Posterior cingulate gyrus (tissue), 11 donors: ENCODE results near the gene SMR3A.

Experiments
- DNase-seq, 10 donors: peaks; one replicate each; pipeline versions ENCODE4 v3.0.0 to v3.0.0-alpha.2; 2020 to 2021; ENCODE audit warnings: mixed read lengths in 3 of 10
- intact Hi-C: fragments of 100-400 bp; cut with DNase I; formaldehyde crosslinking; loops from one replicate; pipeline ENCODE4 v1.15.1; 2023

Gene SMR3A

DNA sequence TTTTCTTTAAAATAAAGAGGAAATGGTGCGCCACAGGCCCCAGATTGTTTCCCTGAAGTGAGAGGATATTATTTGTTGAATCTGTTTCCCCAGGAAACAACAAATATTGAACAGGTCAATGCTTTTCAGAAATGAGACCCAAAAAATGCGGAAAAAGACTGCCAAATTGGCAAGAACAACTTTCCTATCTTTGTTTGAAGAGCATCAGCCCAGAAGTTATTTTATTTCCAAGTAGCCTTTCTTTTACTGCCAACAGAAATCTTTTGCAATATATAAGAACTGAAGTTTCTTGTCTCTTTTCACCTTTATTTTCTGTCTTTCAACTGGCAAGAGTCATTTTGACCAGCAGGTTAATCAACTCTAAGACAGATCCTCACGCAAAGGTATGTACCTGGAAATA is at the start of gene SMR3A:
TSS of gene SMR3A (plus strand) at position 301 of the 400 bp plus-strand sequence. CDS start 1,356 bp downstream, outside the sequence.
- intact Hi-C loops, result no loop called here
- no peak for DNase-seq

DNA sequence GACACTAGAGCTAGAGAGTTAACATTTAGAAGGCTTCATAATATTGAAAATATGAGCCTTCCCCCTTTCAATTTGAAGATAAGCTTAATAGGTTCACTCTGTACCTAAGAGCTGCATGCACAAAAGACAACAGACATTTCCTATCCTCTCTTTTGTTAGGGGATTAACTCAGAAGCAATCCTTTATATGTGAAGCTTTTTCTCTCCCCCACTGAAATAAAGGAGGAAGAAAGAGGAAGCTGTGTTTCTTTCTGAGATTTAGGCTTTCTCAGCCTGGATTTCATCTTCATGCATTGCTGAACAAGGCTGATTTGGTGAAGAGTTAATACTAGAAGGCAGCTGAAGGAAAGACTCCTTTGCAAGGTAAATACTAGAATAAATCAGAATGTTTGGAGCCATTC is 46.8 kb upstream of the SMR3A start:
- intact Hi-C loops, result no loop called here
- DNase-seq, result no peak

DNA sequence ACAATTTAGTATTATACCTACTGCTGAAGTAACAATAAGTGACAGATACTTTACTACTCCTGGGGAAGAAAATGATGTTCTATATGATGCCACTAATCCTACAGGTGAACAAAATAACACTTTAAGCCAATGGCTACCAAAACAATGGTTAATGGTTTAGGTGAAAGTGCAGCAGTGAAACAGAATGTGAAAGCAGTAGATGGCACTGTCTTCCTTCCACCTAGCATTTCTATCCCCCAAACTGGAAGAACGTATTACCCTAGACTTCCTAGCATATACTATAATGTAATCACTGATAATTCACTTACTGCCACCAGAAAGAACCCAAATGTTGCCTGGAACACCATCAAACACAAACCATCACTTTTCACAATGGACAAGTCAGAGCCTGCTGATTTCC is 44.6 kb upstream of the SMR3A start:
- DNase-seq, result no peak
- intact Hi-C loops, result no loop called here

GRCh38 chr4:70326052-70326451 is 34.5 kb upstream of the SMR3A start:
- intact Hi-C loops, result no loop called here
- no peak for DNase-seq

GRCh38 chr4:70334681-70335080 is 25.9 kb upstream of the SMR3A start, which contains the start of gene CABS1:
TSS of gene CABS1 (plus strand) at chr4:70334981. CDS start at chr4:70335040, 59 bp downstream.
- intact Hi-C loops, result no loop called here
- DNase-seq, result no peak

- DNase-seq, result no peak
- intact Hi-C loops, result no loop called here
Measured at GRCh38 chr4:70336043-70336442, 24.5 kb upstream of the SMR3A start.

DNA sequence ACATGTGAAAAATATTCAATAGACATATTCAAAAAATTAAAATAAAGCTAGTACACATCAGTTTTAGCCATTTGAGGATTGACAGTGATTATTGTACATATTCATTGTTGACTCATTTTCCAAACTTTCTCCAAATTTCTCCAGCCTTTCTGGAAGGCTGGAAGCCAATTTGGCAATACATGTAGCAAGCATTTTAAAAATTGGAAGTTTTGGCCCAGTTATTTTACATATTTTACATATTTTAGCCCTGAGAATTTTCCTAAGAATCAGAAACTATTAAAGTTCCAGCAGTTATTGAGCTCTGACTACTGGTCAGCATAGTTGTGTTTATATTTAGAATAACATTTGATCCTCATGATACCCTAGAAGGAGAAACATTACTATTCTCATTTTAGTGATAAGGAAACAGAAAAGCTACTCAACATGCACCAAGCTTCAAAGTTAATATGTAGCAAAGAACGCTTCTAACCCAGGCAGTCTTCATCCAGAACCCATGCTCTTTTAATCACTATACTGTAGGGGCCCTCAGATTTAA is 22.6 kb upstream of the SMR3A start:
- DNase-seq, result no peak
- intact Hi-C loops, result no loop called here

DNA sequence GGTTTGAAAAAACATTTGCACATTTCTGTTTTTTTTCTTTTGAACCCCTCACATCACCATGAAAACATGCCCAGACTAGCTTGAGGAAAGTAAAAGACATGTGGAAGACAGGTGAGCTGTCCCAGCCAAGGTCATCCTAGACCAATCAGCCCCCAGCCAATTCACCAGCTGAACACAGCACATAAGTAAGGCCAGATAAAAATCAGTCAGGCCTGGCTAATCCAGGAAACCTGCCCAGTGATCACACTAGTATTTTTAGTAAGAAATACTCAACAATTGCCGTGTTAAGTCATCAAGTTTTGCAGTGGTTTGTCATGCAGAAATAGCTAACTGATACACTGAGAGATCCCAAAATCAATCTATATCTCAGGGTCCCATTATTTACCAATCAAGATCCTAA is 4.4 kb upstream of the SMR3A start:
- DNase-seq, result peak in 1 of 10 donors; percentile 11
- intact Hi-C loops, result no loop called here

DNA sequence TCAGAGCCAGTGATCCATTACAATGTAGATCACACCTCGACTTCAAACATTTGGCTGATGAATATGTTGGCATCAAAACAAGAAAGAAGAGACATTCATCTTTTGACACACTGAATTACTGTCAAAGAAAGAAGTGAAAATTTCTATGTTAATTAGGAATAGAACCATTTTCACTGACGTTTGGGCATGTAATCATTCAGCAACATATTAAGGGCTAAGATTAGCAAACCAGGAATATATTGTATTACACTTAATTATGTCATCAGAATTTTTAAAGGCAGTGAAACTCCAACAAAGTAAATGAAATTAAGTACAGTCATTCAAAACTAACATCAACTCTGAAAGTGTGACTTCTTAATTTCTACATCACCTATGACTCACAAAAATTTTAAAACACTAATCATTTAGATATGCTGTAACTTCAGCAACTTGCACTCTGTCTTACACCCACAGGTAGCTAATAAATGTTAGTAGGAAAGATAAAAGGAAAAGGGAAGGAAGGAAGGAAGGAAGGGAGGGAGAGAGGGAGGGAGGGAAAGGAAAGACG is 1.4 kb upstream of the SMR3A start:
- intact Hi-C loops, result no loop called here
- no peak for DNase-seq

- intact Hi-C loops, result no loop called here
- DNase-seq, result no peak
Measured at GRCh38 chr4:70364002-70364401, 3.4 kb downstream of the SMR3A start.

GRCh38 chr4:70365479-70365878 is 4.9 kb downstream of the SMR3A start:
- intact Hi-C loops, result no loop called here
- no peak for DNase-seq

DNA sequence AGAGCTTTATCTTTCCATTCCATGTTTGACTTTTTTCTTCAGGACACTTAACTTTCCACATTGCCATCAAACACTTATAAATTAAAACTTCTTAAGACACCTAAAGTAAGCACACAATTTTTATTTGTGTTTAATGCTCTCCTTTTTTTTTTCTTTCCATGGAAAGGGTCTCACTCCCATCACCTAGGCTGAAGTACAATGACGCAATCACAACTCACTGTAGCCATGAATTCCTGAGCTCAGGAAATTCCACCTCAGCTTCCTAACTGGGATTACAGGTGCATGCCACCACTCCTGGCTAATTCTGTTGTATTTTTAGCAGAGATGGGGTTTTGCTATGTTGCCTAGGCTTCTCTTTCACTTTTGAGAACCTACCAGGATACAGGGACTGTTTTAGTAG is 7.3 kb downstream of the SMR3A start:
- DNase-seq, result no peak
- intact Hi-C loops, result no loop called here

DNA sequence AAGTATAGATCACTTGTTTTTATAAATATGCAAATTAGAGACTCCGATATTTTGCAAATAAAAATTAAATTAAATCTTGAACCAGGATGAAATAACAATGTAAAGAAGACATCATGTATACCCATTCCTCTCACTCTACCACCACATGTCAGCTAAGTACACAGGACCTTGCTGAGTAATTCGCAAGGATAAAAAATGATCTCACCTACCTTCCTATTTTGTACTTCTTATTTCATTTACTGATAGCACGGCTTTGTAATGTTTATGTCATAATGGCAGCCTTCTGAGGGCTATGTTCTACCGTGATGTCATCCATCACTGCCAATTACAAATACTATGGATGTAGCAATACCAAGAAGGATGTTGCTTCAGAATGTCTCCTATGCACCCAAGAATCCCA is 11.4 kb downstream of the SMR3A start:
- no peak for DNase-seq
- intact Hi-C loops, result no loop called here

DNA sequence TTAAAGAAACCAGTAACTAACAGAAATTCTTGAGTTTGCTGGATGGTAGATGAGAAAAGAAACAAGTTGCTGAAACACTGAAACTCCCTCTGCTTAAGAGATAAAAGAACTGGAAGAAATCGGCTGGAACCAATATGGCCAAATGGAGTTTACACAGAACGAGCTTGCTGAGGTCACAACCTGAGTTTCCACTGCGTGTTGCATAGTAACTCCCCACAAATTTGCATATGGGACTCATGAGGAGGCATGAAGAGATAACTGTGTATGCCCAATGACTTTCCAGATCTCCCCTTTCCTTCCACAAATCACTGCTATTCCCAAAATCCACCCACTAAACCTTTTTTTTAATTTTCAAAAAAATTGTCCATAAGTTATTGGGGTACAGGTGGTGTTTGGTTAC is 12.2 kb downstream of the SMR3A start:
- intact Hi-C loops, result no loop called here

DNA sequence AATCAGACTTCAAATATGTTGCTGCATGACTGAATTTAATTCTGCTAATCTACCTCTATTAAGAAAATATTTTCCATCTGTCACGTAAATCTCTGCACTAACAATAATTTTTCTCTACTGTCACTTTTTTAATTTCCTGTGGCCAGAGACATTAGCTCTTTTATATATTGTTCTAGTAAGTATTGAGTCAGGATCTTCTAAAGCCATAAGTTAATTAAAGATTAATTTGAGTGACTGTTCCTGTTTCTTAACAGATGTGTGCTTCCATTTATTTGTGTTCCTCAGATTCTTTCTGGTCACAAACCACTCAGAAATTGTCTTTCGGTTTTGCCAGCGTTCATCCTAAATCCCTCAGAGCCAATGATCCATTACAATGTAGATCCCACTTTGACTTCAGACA is 20.0 kb downstream of the SMR3A start:
- DNase-seq, result no peak
- intact Hi-C loops, result no loop called here

More for the DNA sequence above, 12.2 kb downstream of the SMR3A start:
- no peak for DNase-seq

- intact Hi-C loops, result no loop called here
- no peak for DNase-seq
Measured at GRCh38 chr4:70382691-70383181, 22.2 kb downstream of the SMR3A start, which contains the start of gene SMR3B. TSS of gene SMR3B (plus strand) at chr4:70383131. CDS start at chr4:70384511, 1,380 bp downstream.

DNA sequence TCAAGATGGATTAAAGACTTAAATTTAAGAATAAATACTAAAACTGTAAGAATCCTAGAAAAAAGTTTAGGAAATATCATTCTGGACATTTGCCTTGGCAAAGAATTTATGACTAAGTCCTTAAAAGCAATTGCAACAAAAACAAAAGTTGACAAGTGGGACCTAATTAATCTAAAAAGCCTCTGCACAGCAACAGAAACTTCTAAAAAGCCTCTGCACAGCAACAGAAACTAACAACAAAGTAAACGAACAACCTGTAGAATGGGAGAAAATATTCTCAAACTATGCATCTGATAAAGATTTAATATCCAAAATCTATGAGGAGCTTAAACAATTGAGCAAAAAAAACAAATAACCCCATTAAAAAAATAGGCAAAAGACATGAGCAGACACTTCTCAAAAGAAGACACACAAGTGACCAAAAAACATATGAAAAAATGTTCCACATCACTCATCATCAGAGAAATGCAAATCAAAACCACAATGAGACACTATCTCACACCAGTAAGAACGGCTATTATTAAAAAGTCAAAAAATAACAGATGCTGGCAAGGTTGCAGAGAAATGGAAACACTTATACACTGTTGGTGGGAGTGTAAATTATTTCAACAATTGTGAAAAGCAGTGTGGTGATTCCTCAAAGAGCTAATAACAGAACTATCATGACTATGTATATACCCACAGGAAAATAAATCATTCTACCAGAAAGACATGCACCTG is 31.7 kb downstream of the SMR3A start:
- DNase-seq, result no peak

GRCh38 chr4:70397580-70397979 is 37.0 kb downstream of the SMR3A start, which contains the start of gene OPRPN:
TSS of gene OPRPN (plus strand) at chr4:70397940. CDS start at chr4:70399286, 1,346 bp downstream.
- intact Hi-C loops, result no loop called here
- no peak for DNase-seq

More for the DNA sequence above, 31.7 kb downstream of the SMR3A start:
- intact Hi-C loops, result no loop called here

DNA sequence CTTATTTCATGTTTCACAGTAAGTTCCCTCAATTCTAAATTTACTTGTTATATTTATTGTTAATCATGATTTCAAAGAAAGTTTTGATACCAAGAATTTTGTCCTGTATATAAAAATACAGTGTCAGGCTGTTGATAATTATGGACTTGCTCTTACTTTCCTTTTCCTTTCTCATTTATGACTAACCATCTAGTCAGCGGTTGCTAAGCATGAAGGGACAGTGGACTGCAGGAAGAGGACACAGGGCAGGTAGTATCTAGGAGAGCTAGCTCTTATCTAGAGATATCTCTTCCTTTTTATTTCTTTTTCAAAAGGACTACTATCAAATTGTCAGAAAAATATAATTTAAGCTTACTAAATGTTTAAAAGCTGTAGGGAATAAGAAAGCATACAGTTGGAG is 38.8 kb downstream of the SMR3A start:
- intact Hi-C loops, result no loop called here
- DNase-seq, result no peak

DNA sequence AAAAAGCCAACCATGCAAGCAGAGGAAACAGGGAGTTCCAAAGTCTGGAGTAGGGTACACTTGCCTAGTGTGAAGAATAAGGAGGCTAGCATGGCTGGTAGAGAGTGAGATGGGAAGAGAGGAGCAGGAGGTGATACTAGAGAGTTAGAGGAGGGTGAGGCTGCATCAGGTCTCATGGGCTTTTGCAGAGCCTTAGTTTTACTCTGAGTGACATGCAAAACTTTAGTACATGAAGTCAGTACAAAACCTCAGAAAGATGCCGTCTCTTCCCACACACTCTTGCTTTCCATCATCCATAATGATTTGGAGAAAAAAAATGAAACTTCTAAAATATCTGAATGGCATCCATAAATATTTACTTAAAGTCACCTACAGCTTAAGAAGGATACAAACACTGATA is 42.2 kb downstream of the SMR3A start:
- intact Hi-C loops, result no loop called here
- no peak for DNase-seq

DNA sequence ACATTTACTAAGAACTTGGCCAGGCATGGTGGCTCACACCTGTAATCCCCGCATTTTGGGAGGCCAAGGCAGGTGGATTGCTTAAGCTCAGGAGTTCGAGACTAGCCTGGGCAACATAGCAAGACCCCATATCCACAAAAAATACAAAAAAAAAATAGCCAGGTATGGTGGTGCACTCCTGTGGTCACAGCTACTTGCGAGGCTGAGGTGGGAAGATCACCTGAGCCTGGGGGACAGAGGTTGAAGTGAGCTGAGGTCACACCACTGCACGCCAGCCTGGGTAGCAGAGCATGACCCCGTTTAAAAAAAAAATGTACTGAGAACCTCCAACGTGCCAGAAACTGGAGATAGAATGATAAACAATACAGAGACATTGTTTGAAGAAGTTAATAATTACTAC is 45.2 kb downstream of the SMR3A start:
- DNase-seq, result no peak
- intact Hi-C loops, result no loop called here
